Activated CD4-positive, CD25-positive, alpha-beta regulatory T cell treated with anti-CD3 and anti-CD28 coated beads, Interleukin-2, amount 50 U/mL, for 72 hours (primary cell): ENCODE measurements around the gene TAF8.
"Not testable (repeated sequence)": the region's sequence is repeated elsewhere in the genome, so short reads cannot be mapped to it uniquely, and the experiment has no call there.

Experiments used
- DNase-seq: peaks from one replicate; pipeline ENCODE4 v3.0.0; 2021

The TAF8 gene

GRCh38 chr6:42050297-42051267, at the start of gene TAF8:
TAF8 (plus strand) TSS chr6:42050524; CDS start chr6:42050542, 18 bp downstream.
- DNase-seq: peak; percentile 85

- no peak for DNase-seq
Measured at GRCh38 chr6:42001506-42001905, 48.8 kb upstream of the TAF8 start.

GRCh38 chr6:42003658-42004057, 46.7 kb upstream of the TAF8 start:
- DNase-seq: not testable (repeated sequence)

- no peak for DNase-seq
Measured at GRCh38 chr6:42007286-42008137, 42.8 kb upstream of the TAF8 start.

GRCh38 chr6:42008138-42008528, 42.2 kb upstream of the TAF8 start:
- not testable (repeated sequence) for DNase-seq

- no peak for DNase-seq
Measured at GRCh38 chr6:42009844-42010184, 40.5 kb upstream of the TAF8 start.

GRCh38 chr6:42010185-42010891, 40.0 kb upstream of the TAF8 start:
- DNase-seq: no peak

- no peak for DNase-seq
Measured at GRCh38 chr6:42010909-42011308, 39.4 kb upstream of the TAF8 start.

GRCh38 chr6:42012501-42013133, 37.7 kb upstream of the TAF8 start:
- DNase-seq: no peak

- no peak for DNase-seq
Measured at GRCh38 chr6:42013134-42013516, 37.2 kb upstream of the TAF8 start.

GRCh38 chr6:42017021-42017643, 33.2 kb upstream of the TAF8 start:
- DNase-seq: no peak

- DNase-seq: no peak
Measured at GRCh38 chr6:42020967-42021366, 29.4 kb upstream of the TAF8 start.

GRCh38 chr6:42021847-42022754, 28.2 kb upstream of the TAF8 start:
- peak; percentile 57 for DNase-seq

GRCh38 chr6:42022755-42023384, 27.5 kb upstream of the TAF8 start:
- DNase-seq: no peak

- DNase-seq: no peak
Measured at GRCh38 chr6:42025066-42025844, 25.1 kb upstream of the TAF8 start.

GRCh38 chr6:42025845-42026243, 24.5 kb upstream of the TAF8 start:
- no peak for DNase-seq

- DNase-seq: no peak
Measured at GRCh38 chr6:42026540-42026939, 23.8 kb upstream of the TAF8 start.

- peak; percentile 21 for DNase-seq
Measured at GRCh38 chr6:42028234-42029061, 21.9 kb upstream of the TAF8 start.
